SK-N-SH treated with all-trans-retinoic acid at 6 μM for 48 hours (cell line): ENCODE results near the gene TFDP1.
A peak's percentile ranks its signal among the peaks of the same experiment; 100 is the strongest.

Source experiments
- ATAC-seq: fragments of 200-7000 bp; cut with Tn5 transposase; 3 replicates; pipeline ENCODE4 v1.9.1; 2020; ENCODE audit warnings: mild to moderate bottlenecking, moderate library complexity
- ARNTL ChIP-seq: fragments of 450-650 bp; formaldehyde crosslinking; IDR thresholded peaks from 2 replicates; pipeline ENCODE4 v1.5.0; 2020; ENCODE audit warnings: low read depth, mild to moderate bottlenecking, moderate library complexity, borderline replicate concordance
- BACH2 ChIP-seq: fragments of 250-450 bp; sonication (Bioruptor Pico); IDR thresholded peaks from 2 replicates; pipeline ENCODE4 v1.9.0; 2021; ENCODE audit warnings: mild to moderate bottlenecking, borderline replicate concordance
- CSDC2 ChIP-seq: fragments of 250-450 bp; sonication (Bioruptor Pico); IDR thresholded peaks from 2 replicates; pipeline ENCODE4 v1.5.0; 2020; ENCODE audit warnings: mild to moderate bottlenecking, moderate library complexity
- CSRNP3 ChIP-seq: fragments of 250-450 bp; sonication (Bioruptor Pico); IDR thresholded peaks from 2 replicates; pipeline ENCODE4 v1.5.1; 2021; ENCODE audit warnings: mild to moderate bottlenecking, moderate library complexity
- ESRRG ChIP-seq: fragments of 250-450 bp; sonication (Bioruptor Pico); IDR thresholded peaks from 2 replicates; pipeline ENCODE4 v1.6.1; 2021; ENCODE audit warnings: mild to moderate bottlenecking
- ISL1 ChIP-seq: fragments of 250-450 bp; sonication (Bioruptor Pico); IDR thresholded peaks from 2 replicates; pipeline ENCODE4 v2.1.2; 2022; ENCODE audit warnings: mild to moderate bottlenecking, moderate library complexity
- POU6F1 ChIP-seq: fragments of 250-450 bp; sonication (Bioruptor Pico); IDR thresholded peaks from 2 replicates; pipeline ENCODE4 v1.8.0; 2021; ENCODE audit warnings: low read depth, mild to moderate bottlenecking, moderate library complexity, borderline replicate concordance
- PPARA ChIP-seq: fragments of 250-450 bp; sonication (Bioruptor Pico); IDR thresholded peaks from 2 replicates; pipeline ENCODE4 v1.5.0; 2020; ENCODE audit warnings: mild to moderate bottlenecking, borderline replicate concordance
- SNAI2 ChIP-seq: fragments of 250-450 bp; sonication (Bioruptor Pico); IDR thresholded peaks from 2 replicates; pipeline ENCODE4 v1.5.0; 2020; ENCODE audit warnings: mild to moderate bottlenecking, moderate library complexity
- TOX ChIP-seq: fragments of 250-450 bp; sonication (Bioruptor Pico); IDR thresholded peaks from 2 replicates; pipeline ENCODE4 v1.8.0; 2021; ENCODE audit warnings: mild to moderate bottlenecking, moderate library complexity, borderline replicate concordance
- TSHZ2 ChIP-seq: fragments of 250-450 bp; sonication (Bioruptor Pico); IDR thresholded peaks from 2 replicates; pipeline ENCODE4 v1.5.0; 2020; ENCODE audit warnings: mild to moderate bottlenecking, moderate library complexity
- ZC3H10 ChIP-seq: fragments of 250-450 bp; sonication (Bioruptor Pico); IDR thresholded peaks from 2 replicates; pipeline ENCODE4 v1.5.1; 2021; ENCODE audit warnings: mild to moderate bottlenecking, moderate library complexity
- ZFP3 ChIP-seq: fragments of 250-450 bp; sonication (Bioruptor Pico); IDR thresholded peaks from 2 replicates; pipeline ENCODE4 v1.5.0; 2020; ENCODE audit warnings: mild to moderate bottlenecking, moderate library complexity
- ZFP30 ChIP-seq: fragments of 450-650 bp; formaldehyde crosslinking; IDR thresholded peaks from 2 replicates; pipeline ENCODE4 v1.5.0; 2022; ENCODE audit warnings: mild to moderate bottlenecking, moderate library complexity
- ZNF70 ChIP-seq: fragments of 450-650 bp; formaldehyde crosslinking; IDR thresholded peaks from 2 replicates; pipeline ENCODE4 v1.5.0; 2020; ENCODE audit warnings: mild to moderate bottlenecking, moderate library complexity
- ZNF8 ChIP-seq: fragments of 450-650 bp; formaldehyde crosslinking; IDR thresholded peaks from 2 replicates; pipeline ENCODE4 v1.5.0; 2020; ENCODE audit warnings: mild to moderate bottlenecking, moderate library complexity
- TF ChIP-seq, protein P1 (sequence below): fragments of 250-450 bp; sonication (Bioruptor Pico); IDR thresholded peaks from 2 replicates; pipeline ENCODE4 v1.5.1; 2020; ENCODE audit warnings: low read depth, mild to moderate bottlenecking, moderate library complexity

Gene TFDP1, protein sequence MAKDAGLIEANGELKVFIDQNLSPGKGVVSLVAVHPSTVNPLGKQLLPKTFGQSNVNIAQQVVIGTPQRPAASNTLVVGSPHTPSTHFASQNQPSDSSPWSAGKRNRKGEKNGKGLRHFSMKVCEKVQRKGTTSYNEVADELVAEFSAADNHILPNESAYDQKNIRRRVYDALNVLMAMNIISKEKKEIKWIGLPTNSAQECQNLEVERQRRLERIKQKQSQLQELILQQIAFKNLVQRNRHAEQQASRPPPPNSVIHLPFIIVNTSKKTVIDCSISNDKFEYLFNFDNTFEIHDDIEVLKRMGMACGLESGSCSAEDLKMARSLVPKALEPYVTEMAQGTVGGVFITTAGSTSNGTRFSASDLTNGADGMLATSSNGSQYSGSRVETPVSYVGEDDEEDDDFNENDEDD

GRCh38 chr13:113584205-113584869 is at the start of gene TFDP1:
Gene TFDP1, plus strand, starts transcription at chr13:113584753. Its CDS starts 1,085 bp downstream, at chr13:113585838.
- no peak for TF ChIP-seq BACH2 (CRISPR knock-in tag)
- TF ChIP-seq TSHZ2 (CRISPR knock-in tag) = peak; percentile 83
- TF ChIP-seq, all 23 proteins: peak for 1
- peak; percentile 88 for ATAC-seq

GRCh38 chr13:113535381-113535781 is 49.2 kb upstream of the TFDP1 start:
- no peak for ATAC-seq
- TF ChIP-seq TOX (CRISPR knock-in tag) = no peak
- TF ChIP-seq ESRRG (CRISPR knock-in tag) = no peak
- no peak for TF ChIP-seq PPARA (CRISPR knock-in tag)
- TF ChIP-seq, protein P1, sequence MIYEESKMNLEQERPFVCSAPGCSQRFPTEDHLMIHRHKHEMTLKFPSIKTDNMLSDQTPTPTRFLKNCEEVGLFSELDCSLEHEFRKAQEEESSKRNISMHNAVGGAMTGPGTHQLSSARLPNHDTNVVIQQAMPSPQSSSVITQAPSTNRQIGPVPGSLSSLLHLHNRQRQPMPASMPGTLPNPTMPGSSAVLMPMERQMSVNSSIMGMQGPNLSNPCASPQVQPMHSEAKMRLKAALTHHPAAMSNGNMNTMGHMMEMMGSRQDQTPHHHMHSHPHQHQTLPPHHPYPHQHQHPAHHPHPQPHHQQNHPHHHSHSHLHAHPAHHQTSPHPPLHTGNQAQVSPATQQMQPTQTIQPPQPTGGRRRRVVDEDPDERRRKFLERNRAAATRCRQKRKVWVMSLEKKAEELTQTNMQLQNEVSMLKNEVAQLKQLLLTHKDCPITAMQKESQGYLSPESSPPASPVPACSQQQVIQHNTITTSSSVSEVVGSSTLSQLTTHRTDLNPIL (CRISPR knock-in tag) = no peak
- no peak for TF ChIP-seq TSHZ2 (CRISPR knock-in tag)
- TF ChIP-seq CSRNP3 (CRISPR knock-in tag) = no peak
- TF ChIP-seq ARNTL (CRISPR knock-in tag) = no peak
- no peak for TF ChIP-seq CSDC2
- no peak for TF ChIP-seq ISL1 (CRISPR knock-in tag)
- TF ChIP-seq ZNF70 = no peak
- TF ChIP-seq ZNF8 (CRISPR knock-in tag) = no peak

DNA sequence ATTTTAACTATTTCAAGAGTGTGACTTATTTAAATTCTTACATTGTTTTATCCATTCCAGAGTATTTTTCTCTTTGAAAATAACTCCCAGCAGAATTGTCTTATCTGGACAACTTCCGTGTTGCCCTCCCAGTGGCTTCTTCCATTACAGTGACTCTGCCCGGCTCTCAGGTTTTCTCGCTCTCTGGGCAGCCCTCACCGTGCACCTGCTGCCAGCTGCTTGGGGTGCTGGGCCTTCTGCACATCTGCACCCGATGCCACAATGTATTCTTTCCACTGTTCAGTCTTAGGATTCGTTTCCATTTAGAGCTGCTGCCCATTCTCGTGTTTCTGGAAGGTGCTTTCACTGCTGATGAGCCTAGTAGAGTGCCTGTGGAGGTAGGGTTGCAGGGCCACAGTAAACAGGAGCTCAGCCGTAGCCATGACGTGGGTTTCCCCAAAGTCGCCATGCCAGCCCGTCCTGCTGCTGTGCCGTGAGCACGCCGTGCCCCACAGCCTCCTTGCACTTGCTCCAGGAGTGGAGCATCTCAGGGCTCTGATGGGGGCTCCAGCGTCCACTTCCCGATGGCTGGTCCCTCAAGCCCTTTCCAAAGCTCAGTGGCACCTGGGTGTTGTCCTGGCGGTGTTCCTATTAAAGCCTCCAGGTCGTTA is 48.0 kb upstream of the TFDP1 start:
- TF ChIP-seq BACH2 (CRISPR knock-in tag) = no peak
- no peak for TF ChIP-seq PPARA (CRISPR knock-in tag)
- no peak for TF ChIP-seq ZC3H10
- no peak for TF ChIP-seq ARNTL (CRISPR knock-in tag)
- TF ChIP-seq ZNF70 = no peak
- TF ChIP-seq POU6F1 (CRISPR knock-in tag) = no peak
- no peak for TF ChIP-seq CSDC2
- no peak for TF ChIP-seq ZFP3 (CRISPR knock-in tag)
- TF ChIP-seq CSRNP3 (CRISPR knock-in tag) = no peak
- no peak for TF ChIP-seq ZNF8 (CRISPR knock-in tag)
- TF ChIP-seq SNAI2 (CRISPR knock-in tag) = no peak
- TF ChIP-seq ZFP30 (CRISPR knock-in tag) = no peak
- no peak for ATAC-seq
